Pancreas (tissue), 10 donors: ENCODE measurements around the gene PTPRJ. TPM values are rescaled to one million over a fixed set of nuclear protein-coding genes. Genes with fewer than 3 reads are reported as not detected.

Experiments used
- ATAC-seq, 4 donors: fragments of 200-7000 bp; cut with Tn5 transposase; one replicate each; pipeline versions ENCODE4 v1.8.0 to v1.9.1; 2020; ENCODE audit warnings: mild to moderate bottlenecking in 4 of 4, moderate library complexity in 4 of 4
- DNase-seq, 6 donors: peaks; one replicate each; pipeline ENCODE4 v3.0.0-alpha.2; 2020
- FAIRE-seq: peaks from 2 replicates; lab custom pipeline; 2012; peaks lifted over from hg19 to GRCh38; lab: Jason Lieb, UNC
- H3K27ac ChIP-seq, 4 donors: fragments of 200-600 bp; sonication (generic); 1 replicate in 3 of 4; 2 replicates in 1 of 4; pipeline versions ENCODE4 v1.5.0 to v1.8.0; 2020
- H3K27me3 ChIP-seq, 4 donors: fragments of 200-600 bp; one replicate each; pipeline ENCODE4 v1.8.0; 2021
- H3K36me3 ChIP-seq, 3 donors: fragments of 200-600 bp; sonication (generic) in 1 of 3; one replicate each; pipeline versions ENCODE4 v1.5.0 to v1.8.0; 2020 to 2021
- H3K4me1 ChIP-seq, 3 donors: fragments of 200-600 bp; one replicate each; pipeline ENCODE4 v1.8.0; 2021
- H3K4me3 ChIP-seq, 4 donors: fragments of 200-600 bp; sonication (generic) in 2 of 4; one replicate each; pipeline versions ENCODE4 v1.5.0 to v1.8.0; 2020 to 2021
- H3K9me3 ChIP-seq, 4 donors: fragments of 200-600 bp; one replicate each; pipeline ENCODE4 v1.8.0; 2021
- CTCF ChIP-seq, 4 donors: fragments of 200-600 bp; sonication (generic) in 3 of 4; IDR thresholded peaks; one replicate each; pipeline versions ENCODE4 v1.5.0 to v1.8.0; 2021; ENCODE audit warnings: antibody characterized with exemption in 4 of 4
- WGBS, 2 donors: extraction: QIAGEN DNeasy Blood & Tissue Kit; methylation state at CpG; one replicate each; pipeline ENCODE4 v1.1.7; 2013; 5-methylcytosine and 5-hydroxymethylcytosine counted together
- intact Hi-C, 3 donors: fragments of 100-400 bp; cut with DNase I; formaldehyde crosslinking; loops; one replicate each; pipeline versions ENCODE4 v1.11.1 to v1.14.2; 2022
- polyA plus RNA-seq, 2 donors: library from polyadenylated mRNA; stranded (reverse); fragments of 200-250 nt; gene quantifications; one replicate each; pipeline ENCODE4 v1.2.3, GENCODE V29; 2013
- total RNA-seq, 6 donors: library from RNA; stranded (reverse); fragmentation: NEBNext Ultra II Directional in 4 of 6; extraction: Animal tissue kit (Norgen Biotek cat#: 25700) in 4 of 6; gene quantifications; one replicate each; pipeline versions ENCODE4 v1.2.1 to v1.2.4, GENCODE V29; 2021 to 2023
- donor health status: healthy with polysubstance abuse.
- donor health status: DM: no; HTN: no; CAD: no; lungs with moderate emphysema.
- donor health status: DM: no; HTN: no; CAD: no.
- donor health status: control.
- donor health status: control.
- donor health status: Bipolar disorder and iron deficiency.
- donor health status: DM: yes; HTN: yes; CAD: no.
- donor health status: DM: no; HTN: no; CAD: no.
- donor health status: DM: no; HTN: no; CAD: no.
- donor health status: DM: yes; HTN: yes; CAD: no.

The PTPRJ gene
- total and polyA plus RNA-seq, 8 donors: 3.6 to 32.8 (median 11.6) TPM

GRCh38 chr11:47995360-47995769, 15.0 kb downstream of the PTPRJ start:
- no peak overlapping the region for H3K27ac ChIP-seq
- WGBS, 2 donors: 72 to 86% methylated on average over 4 of the region's 4 CpGs
- H3K4me3 ChIP-seq: no peak overlapping the region
- H3K9me3 ChIP-seq: no peaks in the 10 kb centered on the region
- ATAC-seq: no peak
- H3K4me1 ChIP-seq: peaks cover 5 to 22% (median 13%) of the 10 kb centered on the region in 3 donors
- no peak for TF ChIP-seq CTCF (IDR thresholded peaks at IDR 0.05)
- H3K27me3 ChIP-seq: no peaks in the 10 kb centered on the region
- intact Hi-C loops: no loop called here
- no peaks in the 10 kb centered on the region for H3K36me3 ChIP-seq
- no peak for DNase-seq
- FAIRE-seq: no peak

- no peak for TF ChIP-seq CTCF (IDR thresholded peaks at IDR 0.05)
- no peak for FAIRE-seq
- peaks cover 0 to 6% (median 0%) of the 10 kb centered on the region in 3 donors for H3K4me1 ChIP-seq
- no peaks in the 10 kb centered on the region for H3K9me3 ChIP-seq
- H3K27me3 ChIP-seq: no peaks in the 10 kb centered on the region
- H3K27ac ChIP-seq: peak overlapping the region in 1 of 4 donors; percentile 3
- ATAC-seq: no peak
- intact Hi-C loops: no loop called here
- no peaks in the 10 kb centered on the region for H3K36me3 ChIP-seq
- no peak for DNase-seq
- WGBS, 2 donors: 89 to 93% methylated on average over 15 of the region's 15 CpGs
- no peak overlapping the region for H3K4me3 ChIP-seq
Observed at GRCh38 chr11:47997063-47998053, 17.0 kb downstream of the PTPRJ start.

GRCh38 chr11:47998345-47998732, 18.0 kb downstream of the PTPRJ start:
- DNase-seq (no peak), ATAC-seq (no peak), FAIRE-seq (no peak)
- H3K36me3 ChIP-seq: no peaks in the 10 kb centered on the region
- H3K4me1 ChIP-seq: peaks cover 0 to 6% (median 0%) of the 10 kb centered on the region in 3 donors
- H3K9me3 ChIP-seq: no peaks in the 10 kb centered on the region
- 82% methylated on average over 5 of the region's 5 CpGs for WGBS, 2 donors
- no peak for TF ChIP-seq CTCF (IDR thresholded peaks at IDR 0.05)
- H3K27me3 ChIP-seq: no peaks in the 10 kb centered on the region
- H3K27ac ChIP-seq: no peak overlapping the region
- H3K4me3 ChIP-seq: no peak overlapping the region
- intact Hi-C loops: no loop called here

- H3K36me3 ChIP-seq: no peaks in the 10 kb centered on the region
- ATAC-seq (peak in 3 of 4 donors; percentile 58 to 61 (median 60)), DNase-seq (no peak), FAIRE-seq (no peak)
- no peaks in the 10 kb centered on the region for H3K27me3 ChIP-seq
- peaks cover 0 to 6% (median 0%) of the 10 kb centered on the region in 3 donors for H3K4me1 ChIP-seq
- peak overlapping the region in 1 of 4 donors; percentile 1 for H3K27ac ChIP-seq
- 68 to 70% methylated on average over 2 of the region's 2 CpGs for WGBS, 2 donors
- H3K4me3 ChIP-seq: no peak overlapping the region
- intact Hi-C loops: no loop called here
- no peaks in the 10 kb centered on the region for H3K9me3 ChIP-seq
- TF ChIP-seq CTCF (IDR thresholded peaks at IDR 0.05): no peak
Observed at GRCh38 chr11:47998733-47999359, 18.5 kb downstream of the PTPRJ start.
